Dendritic cell treated with granulocyte-macrophage colony-stimulating factor and Interleukin-4, amounts not matched to agents 40 ng/mL and 50 ng/mL, for 4 days (primary cell): ENCODE measurements around the gene PIK3R6.
A peak's percentile ranks its signal among the peaks of the same experiment; 100 is the strongest.
"Not testable (repeated sequence)": the region's sequence is repeated elsewhere in the genome, so short reads cannot be mapped to it uniquely, and the experiment has no call there.

Experiments
- H3K27ac Mint-ChIP-seq: one replicate; pipeline ENCODE4 v1.8.0; 2022; ENCODE audit warnings: mild to moderate bottlenecking, mixed read lengths
- H3K27me3 Mint-ChIP-seq: one replicate; pipeline ENCODE4 v1.8.0; 2022; ENCODE audit warnings: mild to moderate bottlenecking, mixed read lengths
- H3K36me3 Mint-ChIP-seq: one replicate; pipeline ENCODE4 v1.8.0; 2022; ENCODE audit warnings: low read depth, mixed read lengths
- H3K4me1 Mint-ChIP-seq: one replicate; pipeline ENCODE4 v1.8.0; 2022; ENCODE audit warnings: low read depth, mixed read lengths
- H3K4me3 Mint-ChIP-seq: one replicate; pipeline ENCODE4 v1.8.0; 2022; ENCODE audit warnings: mild to moderate bottlenecking, moderate library complexity, mixed read lengths
- H3K9me3 Mint-ChIP-seq: one replicate; pipeline ENCODE4 v1.8.0; 2022; ENCODE audit warnings: mixed read lengths
- intact Hi-C: fragments of 100-400 bp; cut with micrococcal nuclease; formaldehyde crosslinking; loops from one replicate; pipeline ENCODE4 v1.15.0; 2022

The PIK3R6 gene

GRCh38 chr17:8825802-8826201 is 41.7 kb downstream of the PIK3R6 start:
- no peak overlapping the region for H3K4me3 Mint-ChIP-seq
- H3K36me3 Mint-ChIP-seq, result peaks cover 42% of the 10 kb centered on the region
- no peak overlapping the region for H3K27ac Mint-ChIP-seq
- H3K4me1 Mint-ChIP-seq, result no peaks in the 10 kb centered on the region
- H3K9me3 Mint-ChIP-seq, result no peaks in the 10 kb centered on the region
- intact Hi-C loops, result no loop called here
- no peaks in the 10 kb centered on the region for H3K27me3 Mint-ChIP-seq

GRCh38 chr17:8823279-8823678 is 44.2 kb downstream of the PIK3R6 start:
- Mint-ChIP-seq H3K4me3 (no peak overlapping the region), H3K27ac (no peak overlapping the region), H3K36me3 (peaks cover 66% of the 10 kb centered on the region), H3K27me3 (no peaks in the 10 kb centered on the region), H3K9me3 (no peaks in the 10 kb centered on the region), H3K4me1 (no peaks in the 10 kb centered on the region)
- intact Hi-C loops, result no loop called here

GRCh38 chr17:8822401-8823035 is 45.0 kb downstream of the PIK3R6 start:
- intact Hi-C loops, result no loop called here
- H3K36me3 Mint-ChIP-seq, result peaks cover 73% of the 10 kb centered on the region
- no peaks in the 10 kb centered on the region for H3K9me3 Mint-ChIP-seq
- no peak overlapping the region for H3K4me3 Mint-ChIP-seq
- H3K4me1 Mint-ChIP-seq, result peaks cover 6% of the 10 kb centered on the region
- H3K27me3 Mint-ChIP-seq, result no peaks in the 10 kb centered on the region
- H3K27ac Mint-ChIP-seq, result no peak overlapping the region

GRCh38 chr17:8821446-8822105 is 45.9 kb downstream of the PIK3R6 start:
- Mint-ChIP-seq H3K4me1 (peaks cover 7% of the 10 kb centered on the region), H3K9me3 (no peaks in the 10 kb centered on the region), H3K27ac (peak overlapping the region; percentile 13), H3K4me3 (no peak overlapping the region), H3K27me3 (no peaks in the 10 kb centered on the region), H3K36me3 (peaks cover 76% of the 10 kb centered on the region)
- intact Hi-C loops, result no loop called here

- intact Hi-C loops, result no loop called here
- H3K36me3 Mint-ChIP-seq, result peaks cover 85% of the 10 kb centered on the region
- no peak overlapping the region for H3K27ac Mint-ChIP-seq
- H3K4me3 Mint-ChIP-seq, result no peak overlapping the region
- H3K27me3 Mint-ChIP-seq, result no peaks in the 10 kb centered on the region
- no peaks in the 10 kb centered on the region for H3K9me3 Mint-ChIP-seq
- peaks cover 7% of the 10 kb centered on the region for H3K4me1 Mint-ChIP-seq
Observed at GRCh38 chr17:8820311-8821010, 47.0 kb downstream of the PIK3R6 start.

- no peak overlapping the region for H3K27ac Mint-ChIP-seq
- peaks cover 7% of the 10 kb centered on the region for H3K4me1 Mint-ChIP-seq
- intact Hi-C loops, result no loop called here
- peaks cover 86% of the 10 kb centered on the region for H3K36me3 Mint-ChIP-seq
- H3K27me3 Mint-ChIP-seq, result no peaks in the 10 kb centered on the region
- no peak overlapping the region for H3K4me3 Mint-ChIP-seq
- peaks cover 3% of the 10 kb centered on the region for H3K9me3 Mint-ChIP-seq
Observed at GRCh38 chr17:8818654-8819330, 48.7 kb downstream of the PIK3R6 start.

- Mint-ChIP-seq H3K36me3 (peaks cover 86% of the 10 kb centered on the region), H3K27ac (no peak overlapping the region), H3K4me3 (no peak overlapping the region), H3K9me3 (peaks cover 9% of the 10 kb centered on the region), H3K4me1 (peaks cover 7% of the 10 kb centered on the region), H3K27me3 (no peaks in the 10 kb centered on the region)
- intact Hi-C loops, result no loop called here
Observed at GRCh38 chr17:8818047-8818446, 49.4 kb downstream of the PIK3R6 start.

- H3K36me3 Mint-ChIP-seq, result peaks cover 63% of the 10 kb centered on the region
- intact Hi-C loops, result loop anchor here (10.0 kb wide), 1 partner anchor 88 kb away; no protein-coding TSS in a partner anchor
- H3K9me3 Mint-ChIP-seq, result peaks cover 27% of the 10 kb centered on the region
- peak overlapping the region; percentile 52 for H3K4me3 Mint-ChIP-seq
- peaks cover 34% of the 10 kb centered on the region for H3K4me1 Mint-ChIP-seq
- no peaks in the 10 kb centered on the region for H3K27me3 Mint-ChIP-seq
- peak overlapping the region; percentile 93 for H3K27ac Mint-ChIP-seq
Observed at GRCh38 chr17:8806926-8807550, 60.4 kb downstream of the PIK3R6 start.

- Mint-ChIP-seq H3K9me3 (peaks cover 21% of the 10 kb centered on the region), H3K27me3 (no peaks in the 10 kb centered on the region), H3K4me1 (peaks cover 34% of the 10 kb centered on the region), H3K36me3 (peaks cover 63% of the 10 kb centered on the region), H3K27ac (peak overlapping the region; percentile 93), H3K4me3 (peak overlapping the region; percentile 52)
- intact Hi-C loops, result loop anchor here (10.0 kb wide), 1 partner anchor 88 kb away; no protein-coding TSS in a partner anchor
Observed at GRCh38 chr17:8806253-8806925, 61.1 kb downstream of the PIK3R6 start.

GRCh38 chr17:8805396-8805795 is 62.1 kb downstream of the PIK3R6 start:
- not testable (repeated sequence) for H3K4me3 Mint-ChIP-seq, H3K27me3 Mint-ChIP-seq
- peaks cover 18% of the 10 kb centered on the region for H3K9me3 Mint-ChIP-seq
- peaks cover 63% of the 10 kb centered on the region for H3K36me3 Mint-ChIP-seq
- intact Hi-C loops, result loop anchor here (10.0 kb wide), 1 partner anchor 89 kb away; no protein-coding TSS in a partner anchor
- H3K27ac Mint-ChIP-seq, result peak overlapping the region; percentile 93
- H3K4me1 Mint-ChIP-seq, result peaks cover 34% of the 10 kb centered on the region

GRCh38 chr17:8803531-8804420 is 63.7 kb downstream of the PIK3R6 start:
- Mint-ChIP-seq H3K4me1 (peaks cover 34% of the 10 kb centered on the region), H3K36me3 (peaks cover 69% of the 10 kb centered on the region), H3K4me3 (no peak overlapping the region), H3K27ac (no peak overlapping the region), H3K27me3 (no peaks in the 10 kb centered on the region), H3K9me3 (peaks cover 11% of the 10 kb centered on the region)
- intact Hi-C loops, result loop anchor here (10.0 kb wide), 1 partner anchor 91 kb away; no protein-coding TSS in a partner anchor

- no peak overlapping the region for H3K4me3 Mint-ChIP-seq
- no peaks in the 10 kb centered on the region for H3K27me3 Mint-ChIP-seq
- intact Hi-C loops, result loop anchor here (10.0 kb wide), 1 partner anchor 94 kb away; no protein-coding TSS in a partner anchor
- peaks cover 11% of the 10 kb centered on the region for H3K4me1 Mint-ChIP-seq
- no peak overlapping the region for H3K27ac Mint-ChIP-seq
- H3K36me3 Mint-ChIP-seq, result peaks cover 82% of the 10 kb centered on the region
- H3K9me3 Mint-ChIP-seq, result no peaks in the 10 kb centered on the region
Observed at GRCh38 chr17:8801135-8801840, 66.2 kb downstream of the PIK3R6 start.
